Endothelial cell (in vitro differentiated cells): ENCODE measurements around the gene PHC2. TPM values are rescaled to one million over a fixed set of nuclear protein-coding genes. Genes with fewer than 3 reads are reported as not detected.

Source experiments
- DNase-seq: peaks from one replicate; pipeline ENCODE4 v3.0.0; 2021; ENCODE audit warnings: low spot score
- H3K27ac Mint-ChIP-seq: one replicate; pipeline ENCODE4 v1.8.0; 2021; ENCODE audit warnings: mixed read lengths, inconsistent platforms; ENCODE audit not compliant: unreplicated experiment
- H3K27me3 Mint-ChIP-seq: one replicate; pipeline ENCODE4 v1.8.0; 2021; ENCODE audit warnings: mild to moderate bottlenecking, moderate library complexity, mixed read lengths, inconsistent platforms; ENCODE audit not compliant: unreplicated experiment
- H3K36me3 Mint-ChIP-seq: one replicate; pipeline ENCODE4 v1.8.0; 2021; ENCODE audit warnings: mild to moderate bottlenecking, low read depth, mixed read lengths, inconsistent platforms; ENCODE audit not compliant: unreplicated experiment
- H3K4me1 Mint-ChIP-seq: one replicate; pipeline ENCODE4 v1.8.0; 2021; ENCODE audit warnings: mild to moderate bottlenecking, mixed read lengths, inconsistent platforms; ENCODE audit not compliant: unreplicated experiment
- H3K4me3 Mint-ChIP-seq: one replicate; pipeline ENCODE4 v1.8.0; 2021; ENCODE audit warnings: mild to moderate bottlenecking, mixed read lengths, inconsistent platforms; ENCODE audit not compliant: unreplicated experiment
- H3K9me3 Mint-ChIP-seq: one replicate; pipeline ENCODE4 v1.8.0; 2021; ENCODE audit warnings: mixed read lengths, inconsistent platforms; ENCODE audit not compliant: unreplicated experiment
- total RNA-seq: library from RNA; stranded (reverse); fragmentation: NEBNext Ultra II Directional; extraction: Animal tissue kit (Norgen Biotek cat#: 25700); gene quantifications from one replicate; pipeline ENCODE4 v1.2.1, GENCODE V29; 2021; ENCODE audit not compliant: unreplicated experiment
- TF ChIP-seq, protein P1 (sequence below): fragments of 200-600 bp; sonication (generic); IDR thresholded peaks from one replicate; pipeline ENCODE4 v1.5.0; 2021; ENCODE audit warnings: antibody characterized with exemption; ENCODE audit not compliant: unreplicated experiment

PHC2 gene
- total RNA-seq, 1 donor from 2014 or later = 177 TPM

DNA sequence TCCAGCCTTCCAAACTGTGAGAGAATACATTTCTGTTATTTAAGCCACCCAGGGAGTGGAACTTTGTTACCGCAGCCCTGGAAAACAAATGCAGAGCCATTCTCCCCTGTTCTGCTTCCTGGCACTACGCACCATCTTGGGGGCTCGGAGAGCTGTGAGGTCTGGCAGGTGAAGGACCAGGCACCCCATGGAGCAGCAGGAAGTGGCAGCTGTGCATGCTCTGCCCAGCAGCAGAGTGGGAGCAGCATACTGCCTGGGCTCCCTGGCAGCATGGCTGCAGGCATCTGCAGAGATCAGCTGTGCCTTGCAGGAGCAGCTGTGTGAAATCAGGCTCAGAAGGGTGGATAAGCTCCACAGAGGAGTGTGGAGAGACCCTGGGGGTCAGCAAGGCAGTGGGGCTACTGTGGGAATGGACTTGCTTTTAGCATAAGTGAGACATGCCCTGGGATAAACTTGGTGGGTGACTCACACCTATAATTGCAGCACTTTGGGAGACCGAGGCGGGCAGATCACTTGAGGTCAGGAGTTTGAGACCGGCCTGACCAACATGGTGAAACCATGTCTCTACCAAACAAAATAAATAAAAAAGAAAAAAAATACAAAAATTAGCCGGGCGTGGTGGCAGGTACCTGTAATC lies 23.9 kb upstream of the PHC2 start:
- TF ChIP-seq, protein P1, sequence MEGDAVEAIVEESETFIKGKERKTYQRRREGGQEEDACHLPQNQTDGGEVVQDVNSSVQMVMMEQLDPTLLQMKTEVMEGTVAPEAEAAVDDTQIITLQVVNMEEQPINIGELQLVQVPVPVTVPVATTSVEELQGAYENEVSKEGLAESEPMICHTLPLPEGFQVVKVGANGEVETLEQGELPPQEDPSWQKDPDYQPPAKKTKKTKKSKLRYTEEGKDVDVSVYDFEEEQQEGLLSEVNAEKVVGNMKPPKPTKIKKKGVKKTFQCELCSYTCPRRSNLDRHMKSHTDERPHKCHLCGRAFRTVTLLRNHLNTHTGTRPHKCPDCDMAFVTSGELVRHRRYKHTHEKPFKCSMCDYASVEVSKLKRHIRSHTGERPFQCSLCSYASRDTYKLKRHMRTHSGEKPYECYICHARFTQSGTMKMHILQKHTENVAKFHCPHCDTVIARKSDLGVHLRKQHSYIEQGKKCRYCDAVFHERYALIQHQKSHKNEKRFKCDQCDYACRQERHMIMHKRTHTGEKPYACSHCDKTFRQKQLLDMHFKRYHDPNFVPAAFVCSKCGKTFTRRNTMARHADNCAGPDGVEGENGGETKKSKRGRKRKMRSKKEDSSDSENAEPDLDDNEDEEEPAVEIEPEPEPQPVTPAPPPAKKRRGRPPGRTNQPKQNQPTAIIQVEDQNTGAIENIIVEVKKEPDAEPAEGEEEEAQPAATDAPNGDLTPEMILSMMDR = no peak
- Mint-ChIP-seq H3K4me3 (no peak overlapping the region), H3K27ac (no peak overlapping the region), H3K9me3 (no peaks in the 10 kb centered on the region), H3K27me3 (no peaks in the 10 kb centered on the region), H3K36me3 (no peaks in the 10 kb centered on the region), H3K4me1 (peaks cover 15% of the 10 kb centered on the region)
- no peak for DNase-seq

DNA sequence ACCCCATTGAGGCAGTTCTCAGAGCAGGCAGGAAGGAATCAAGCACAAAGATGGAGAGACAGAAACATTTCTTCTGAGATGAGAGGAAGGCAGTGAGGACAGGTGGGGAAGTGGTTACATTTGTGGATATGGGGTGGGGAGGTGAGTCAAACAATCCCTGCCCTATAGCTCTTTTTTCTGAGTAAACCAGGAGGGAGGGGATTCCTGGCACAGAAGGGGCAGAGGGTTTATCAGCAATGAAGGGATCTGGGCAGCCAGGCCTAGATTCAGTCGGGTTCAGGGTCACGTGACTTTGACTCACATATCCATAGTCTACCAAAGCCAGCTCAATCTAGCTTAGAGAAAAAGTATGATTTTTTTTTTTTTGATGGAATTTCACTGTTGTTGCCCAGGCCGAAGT lies 15.7 kb upstream of the PHC2 start:
- H3K36me3 Mint-ChIP-seq = no peaks in the 10 kb centered on the region

DNA sequence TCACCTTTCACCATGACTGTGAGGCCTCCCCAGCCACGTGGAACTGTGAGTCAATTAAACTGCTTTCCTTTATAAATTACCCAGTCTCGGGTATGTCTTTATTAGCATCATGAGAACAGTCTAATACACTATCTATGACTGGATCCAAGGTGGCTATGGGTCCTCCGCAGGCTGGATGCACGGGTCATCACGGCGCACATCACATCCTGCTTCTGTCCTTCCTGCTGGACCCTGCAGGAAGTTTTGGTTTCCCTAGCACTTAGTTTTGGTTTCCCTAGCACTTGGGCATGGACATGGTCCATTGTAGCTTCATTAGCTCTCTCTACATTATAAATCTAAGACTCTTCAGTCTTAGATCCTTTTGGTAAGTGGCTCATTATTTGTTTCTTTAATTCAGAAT lies 14.2 kb upstream of the PHC2 start:
- Mint-ChIP-seq H3K4me3 (no peak overlapping the region), H3K4me1 (peaks cover 34% of the 10 kb centered on the region), H3K36me3 (no peaks in the 10 kb centered on the region), H3K27me3 (peaks cover 3% of the 10 kb centered on the region), H3K27ac (no peak overlapping the region), H3K9me3 (no peaks in the 10 kb centered on the region)
- TF ChIP-seq, protein P1 = no peak
- DNase-seq = no peak

More for the DNA sequence above, 15.7 kb upstream of the PHC2 start:
- no peak for DNase-seq
- Mint-ChIP-seq H3K27ac (no peak overlapping the region), H3K4me1 (peaks cover 25% of the 10 kb centered on the region), H3K4me3 (no peak overlapping the region), H3K9me3 (no peaks in the 10 kb centered on the region), H3K27me3 (peaks cover 1% of the 10 kb centered on the region)
- TF ChIP-seq, protein P1 = no peak

DNA sequence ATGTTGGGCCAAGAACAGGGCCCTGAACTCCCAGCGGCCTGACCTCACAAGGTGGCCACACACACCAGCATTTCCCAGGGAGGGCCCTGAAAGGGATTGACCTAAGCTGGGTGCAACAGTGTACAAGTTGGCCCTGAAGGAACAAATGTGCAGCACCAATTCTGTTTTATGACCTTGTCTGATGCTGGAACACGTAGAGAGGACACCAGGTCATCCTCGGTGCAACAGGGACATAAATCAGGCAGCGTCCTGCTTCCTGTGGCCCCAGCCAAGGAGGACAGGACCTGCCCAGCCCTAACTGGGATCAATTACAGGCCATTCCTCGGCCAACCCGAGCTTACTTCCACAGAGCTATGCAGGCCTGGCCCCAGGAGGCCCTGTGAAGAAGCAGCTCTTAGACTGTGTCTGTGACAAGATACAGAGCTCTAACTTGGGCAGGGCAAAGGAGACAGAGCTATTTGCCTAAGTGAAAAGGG lies 12.8 kb upstream of the PHC2 start:
- Mint-ChIP-seq H3K36me3 (no peaks in the 10 kb centered on the region), H3K9me3 (no peaks in the 10 kb centered on the region), H3K4me3 (no peak overlapping the region), H3K4me1 (peaks cover 37% of the 10 kb centered on the region), H3K27ac (no peak overlapping the region), H3K27me3 (peaks cover 3% of the 10 kb centered on the region)
- TF ChIP-seq, protein P1 = no peak
- no peak for DNase-seq

DNA sequence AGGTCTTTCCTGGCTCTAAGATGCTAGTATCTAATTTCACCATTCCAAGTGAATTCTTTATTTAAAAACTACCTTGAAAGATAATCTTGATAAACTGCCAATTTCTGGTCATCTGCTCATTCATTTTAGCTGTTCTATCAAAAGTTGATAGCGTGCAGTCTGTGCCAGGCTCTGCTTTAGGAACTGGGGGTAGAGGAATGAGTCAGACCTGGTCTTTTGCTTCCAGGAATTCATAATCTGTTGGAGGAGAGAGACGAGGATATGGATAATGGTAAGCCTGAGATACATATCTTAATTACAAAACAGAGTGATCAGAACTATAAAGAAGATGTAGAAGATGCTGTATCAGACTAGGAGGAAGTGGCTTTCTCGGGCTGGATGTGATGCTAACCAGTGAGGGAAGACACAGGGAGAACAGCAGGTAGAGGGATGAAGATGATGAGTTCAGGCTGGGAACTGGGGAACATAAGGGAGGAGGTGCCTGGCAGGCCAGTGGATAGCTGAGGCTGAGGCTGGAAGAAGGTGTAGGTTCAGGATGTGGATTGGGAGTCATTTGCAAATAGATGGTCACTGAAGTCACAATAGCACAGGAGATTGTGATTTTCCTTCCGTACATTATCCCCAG lies 12.3 kb upstream of the PHC2 start:
- H3K36me3 Mint-ChIP-seq = no peaks in the 10 kb centered on the region
- peaks cover 37% of the 10 kb centered on the region for H3K4me1 Mint-ChIP-seq

More for the DNA sequence above, 12.3 kb upstream of the PHC2 start:
- Mint-ChIP-seq H3K27me3 (peaks cover 3% of the 10 kb centered on the region), H3K9me3 (no peaks in the 10 kb centered on the region), H3K27ac (no peak overlapping the region), H3K4me3 (no peak overlapping the region)
- DNase-seq = no peak
- TF ChIP-seq, protein P1 = no peak
